H9 (cell line): ENCODE data around the gene MRPL23. TPM values are rescaled to one million over a fixed set of nuclear protein-coding genes. Genes with fewer than 3 reads are reported as not detected.

Experiments used
- DNase-seq: peaks from one replicate; pipeline ENCODE4 v3.0.0-alpha.2; 2017
- H2AFZ ChIP-seq: one replicate; pipeline ENCODE4 v1.6.1; 2013; ENCODE audit warnings: mild to moderate bottlenecking, low read length, control low read depth, moderate library complexity
- H2AK5ac ChIP-seq: 2 replicates; pipeline ENCODE4 v1.6.1; 2013; ENCODE audit warnings: low read length, control low read depth, mixed read lengths; ENCODE audit not compliant: insufficient read length
- H2BK120ac ChIP-seq: one replicate; pipeline ENCODE4 v1.6.1; 2013; ENCODE audit warnings: low read depth, mild to moderate bottlenecking, low read length, control low read depth, inconsistent platforms; ENCODE audit not compliant: poor library complexity, severe bottlenecking
- H2BK12ac ChIP-seq: 2 replicates; pipeline ENCODE4 v1.6.1; 2013; ENCODE audit warnings: low read length, control low read depth, mixed read lengths, low read depth; ENCODE audit not compliant: insufficient read length
- H2BK15ac ChIP-seq: 2 replicates; pipeline ENCODE4 v1.6.1; 2013; ENCODE audit warnings: low read depth, low read length, control low read depth
- H2BK20ac ChIP-seq: one replicate; pipeline ENCODE4 v1.6.1; 2013; ENCODE audit warnings: low read depth, mild to moderate bottlenecking, low read length, control low read depth, inconsistent platforms; ENCODE audit not compliant: poor library complexity, severe bottlenecking
- H2BK5ac ChIP-seq: 2 replicates; pipeline ENCODE4 v1.6.1; 2013; ENCODE audit warnings: low read length, control low read depth, mixed read lengths; ENCODE audit not compliant: insufficient read length
- H3K14ac ChIP-seq: 2 replicates; pipeline ENCODE4 v1.6.1; 2013; ENCODE audit warnings: low read length, control low read depth; ENCODE audit not compliant: insufficient read depth
- H3K18ac ChIP-seq: 2 replicates; pipeline ENCODE4 v1.6.1; 2013; ENCODE audit warnings: low read depth, mild to moderate bottlenecking, mixed read lengths, low read length, control low read depth; ENCODE audit not compliant: insufficient read length
- H3K23ac ChIP-seq: 2 replicates; pipeline ENCODE4 v1.6.1; 2013; ENCODE audit warnings: low read length, control low read depth, mixed read lengths, low read depth; ENCODE audit not compliant: insufficient read length
- H3K23me2 ChIP-seq: 2 replicates; pipeline ENCODE4 v1.6.1; 2013; ENCODE audit warnings: low read depth, mild to moderate bottlenecking, mixed read lengths, low read length, control low read depth; ENCODE audit not compliant: insufficient read length, poor library complexity, severe bottlenecking
- H3K27ac ChIP-seq: 2 replicates; pipeline ENCODE4 v1.5.1; 2013; ENCODE audit warnings: low read length, control low read depth, mixed read lengths, low read depth; ENCODE audit not compliant: insufficient read length
- H3K27me3 ChIP-seq: 2 replicates; pipeline ENCODE4 v1.6.1; 2013; ENCODE audit warnings: low read length, control low read depth, inconsistent platforms; ENCODE audit not compliant: insufficient read depth
- H3K4ac ChIP-seq: 2 replicates; pipeline ENCODE4 v1.6.1; 2013; ENCODE audit warnings: low read depth, mild to moderate bottlenecking, control low read depth, inconsistent platforms, low read length, moderate library complexity
- H3K4me1 ChIP-seq: 2 replicates; pipeline ENCODE4 v1.6.1; 2013; ENCODE audit warnings: low read length, control low read depth, inconsistent platforms; ENCODE audit not compliant: insufficient read depth
- H3K4me2 ChIP-seq: 2 replicates; pipeline ENCODE4 v1.6.1; 2013; ENCODE audit warnings: low read length, control low read depth, mixed read lengths; ENCODE audit not compliant: insufficient read length, insufficient read depth
- H3K56ac ChIP-seq: 2 replicates; pipeline ENCODE4 v1.6.1; 2013; ENCODE audit warnings: low read depth, mild to moderate bottlenecking, mixed read lengths, low read length, control low read depth; ENCODE audit not compliant: insufficient read length
- H3K79me1 ChIP-seq: 2 replicates; pipeline ENCODE4 v1.6.1; 2013; ENCODE audit warnings: low read depth, mild to moderate bottlenecking, moderate library complexity, low read length, control low read depth, inconsistent platforms; ENCODE audit not compliant: insufficient read depth, poor library complexity, severe bottlenecking
- H3K79me2 ChIP-seq: 2 replicates; pipeline ENCODE4 v1.6.1; 2013; ENCODE audit warnings: low read length, control low read depth, inconsistent platforms; ENCODE audit not compliant: insufficient read depth
- H3K9ac ChIP-seq: 2 replicates; pipeline ENCODE4 v1.6.1; 2013; ENCODE audit warnings: low read length, control low read depth, mixed read lengths; ENCODE audit not compliant: insufficient read length; ENCODE audit errors: extremely low read depth
- H3K9me3 ChIP-seq: one replicate; pipeline ENCODE4 v1.6.1; 2013; ENCODE audit warnings: low read depth, low read length, inconsistent platforms; ENCODE audit not compliant: control insufficient read depth
- H3T11ph ChIP-seq: one replicate; pipeline ENCODE4 v1.6.1; 2013; ENCODE audit warnings: mild to moderate bottlenecking, low read length, control low read depth, inconsistent platforms
- H4K20me1 ChIP-seq: one replicate; pipeline ENCODE4 v1.6.1; 2013; ENCODE audit not compliant: control insufficient read depth, insufficient read length, insufficient read depth
- H4K5ac ChIP-seq: 2 replicates; pipeline ENCODE4 v1.6.1; 2013; ENCODE audit warnings: low read depth, mild to moderate bottlenecking, mixed read lengths, low read length, control low read depth; ENCODE audit not compliant: insufficient read length
- H4K8ac ChIP-seq: replicated peaks from 2 replicates; pipeline ENCODE4 v1.6.1; 2013; ENCODE audit warnings: low read length, control low read depth, mixed read lengths, low read depth; ENCODE audit not compliant: insufficient read length
- H4K91ac ChIP-seq: 2 replicates; pipeline ENCODE4 v1.6.1; 2013; ENCODE audit warnings: low read depth, mild to moderate bottlenecking, moderate library complexity, mixed read lengths, low read length, control low read depth; ENCODE audit not compliant: insufficient read length
- H3K27ac Mint-ChIP-seq, 3 experiments: 2 replicates in 2 of 3; 3 replicates in 1 of 3; pipeline ENCODE4 v1.8.0; 2020 to 2021; ENCODE audit warnings: mixed read lengths in 3 of 3, mild to moderate bottlenecking in 1 of 3, moderate library complexity in 1 of 3
- H3K27me3 Mint-ChIP-seq: 2 replicates; pipeline ENCODE4 v1.8.0; 2021; ENCODE audit warnings: low read depth, mild to moderate bottlenecking, moderate library complexity, mixed read lengths
- H3K36me3 Mint-ChIP-seq, 3 experiments: 2 replicates in 2 of 3; 3 replicates in 1 of 3; pipeline ENCODE4 v1.8.0; 2020 to 2021; ENCODE audit warnings: low read depth in 3 of 3, mixed read lengths in 3 of 3; ENCODE audit not compliant: insufficient read depth in 1 of 3
- H3K4me1 Mint-ChIP-seq, 2 experiments: 2 replicates each; pipeline ENCODE4 v1.8.0; 2020; ENCODE audit warnings: mixed read lengths in 2 of 2
- H3K4me3 Mint-ChIP-seq, 2 experiments: 2 replicates in 1 of 2; 3 replicates in 1 of 2; pipeline ENCODE4 v1.8.0; 2020 to 2021; ENCODE audit warnings: mild to moderate bottlenecking in 2 of 2, mixed read lengths in 2 of 2, moderate library complexity in 1 of 2
- H3K9me3 Mint-ChIP-seq, 2 experiments: 2 replicates in 1 of 2; 3 replicates in 1 of 2; pipeline ENCODE4 v1.8.0; 2020; ENCODE audit warnings: mild to moderate bottlenecking in 2 of 2, mixed read lengths in 2 of 2, moderate library complexity in 1 of 2
- WGBS: extraction: QIAGEN DNeasy Blood & Tissue Kit; methylation state at CpG from one replicate; pipeline ENCODE4 v1.1.7; 2013; ENCODE audit warnings: missing lambda C conversion rate, low lambda C conversion rate, mixed read lengths; ENCODE audit not compliant: insufficient read length; ENCODE audit errors: extremely low coverage; 5-methylcytosine and 5-hydroxymethylcytosine counted together
- total RNA-seq: library from RNA; stranded (reverse); gene quantifications from 2 replicates; pipeline ENCODE4 v1.2.1, GENCODE V29; 2021
- TF ChIP-seq, protein P1 (sequence below): fragments of 200-600 bp; sonication (generic); conservative IDR thresholded peaks from 3 replicates; pipeline ENCODE4 v1.8.0; 2021; ENCODE audit warnings: antibody characterized with exemption, mild to moderate bottlenecking

The MRPL23 gene
- total RNA-seq, 1 experiment from 2014 or later = 67.3 TPM

DNA sequence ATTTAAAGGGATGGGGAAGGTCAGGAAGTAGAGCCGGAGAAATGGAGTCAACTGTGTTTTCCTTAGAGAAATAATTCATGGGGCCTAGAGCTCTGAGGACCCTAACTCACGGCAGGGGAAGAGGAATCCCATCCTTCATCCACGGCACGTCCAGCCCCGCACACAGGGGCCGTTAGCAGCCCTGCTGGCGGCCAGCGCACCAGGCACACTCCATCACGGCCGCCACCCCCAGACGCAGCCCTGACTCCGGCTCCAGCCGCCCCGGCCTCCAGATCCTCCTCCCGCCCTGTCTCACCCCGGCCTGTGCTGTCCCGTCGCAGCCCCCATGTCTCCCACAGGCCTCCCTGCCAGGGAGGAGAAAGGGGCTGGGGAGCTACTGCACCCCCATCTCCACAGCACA, 11.2 kb downstream of the MRPL23 start:
- H4K91ac ChIP-seq = no peak overlapping the region
- no peak overlapping the region for H3K23ac ChIP-seq
- H3K4me1 Mint-ChIP-seq = no peaks in the 10 kb centered on the region
- DNase-seq = no peak
- H3K9me3 ChIP-seq = no peaks in the 10 kb centered on the region
- no peak overlapping the region for H3K4ac ChIP-seq
- H3K79me1 ChIP-seq = no peaks in the 10 kb centered on the region
- no peak overlapping the region for H2BK20ac ChIP-seq
- H3K4me1 ChIP-seq = no peaks in the 10 kb centered on the region
- H3T11ph ChIP-seq = no peak overlapping the region
- H2BK120ac ChIP-seq = no peak overlapping the region
- no peak overlapping the region for H2BK12ac ChIP-seq
- H2AK5ac ChIP-seq = no peak overlapping the region
- no peak overlapping the region for H3K14ac ChIP-seq
- H3K27ac ChIP-seq = no peak overlapping the region
- H3K23me2 ChIP-seq = no peaks in the 10 kb centered on the region
- WGBS = no CpG with 5 or more reads among the region's 18 CpGs
- no peak overlapping the region for H2AFZ ChIP-seq
- no peak overlapping the region for H4K8ac ChIP-seq
- H3K79me2 ChIP-seq = no peaks in the 10 kb centered on the region
- H2BK15ac ChIP-seq = no peak overlapping the region
- no peaks in the 10 kb centered on the region for H3K27me3 ChIP-seq
- H3K4me2 ChIP-seq = no peak overlapping the region
- H3K56ac ChIP-seq = no peak overlapping the region
- H4K5ac ChIP-seq = no peak overlapping the region
- H3K9me3 Mint-ChIP-seq = no peaks in the 10 kb centered on the region
- no peaks in the 10 kb centered on the region for H3K36me3 Mint-ChIP-seq
- TF ChIP-seq, protein P1, sequence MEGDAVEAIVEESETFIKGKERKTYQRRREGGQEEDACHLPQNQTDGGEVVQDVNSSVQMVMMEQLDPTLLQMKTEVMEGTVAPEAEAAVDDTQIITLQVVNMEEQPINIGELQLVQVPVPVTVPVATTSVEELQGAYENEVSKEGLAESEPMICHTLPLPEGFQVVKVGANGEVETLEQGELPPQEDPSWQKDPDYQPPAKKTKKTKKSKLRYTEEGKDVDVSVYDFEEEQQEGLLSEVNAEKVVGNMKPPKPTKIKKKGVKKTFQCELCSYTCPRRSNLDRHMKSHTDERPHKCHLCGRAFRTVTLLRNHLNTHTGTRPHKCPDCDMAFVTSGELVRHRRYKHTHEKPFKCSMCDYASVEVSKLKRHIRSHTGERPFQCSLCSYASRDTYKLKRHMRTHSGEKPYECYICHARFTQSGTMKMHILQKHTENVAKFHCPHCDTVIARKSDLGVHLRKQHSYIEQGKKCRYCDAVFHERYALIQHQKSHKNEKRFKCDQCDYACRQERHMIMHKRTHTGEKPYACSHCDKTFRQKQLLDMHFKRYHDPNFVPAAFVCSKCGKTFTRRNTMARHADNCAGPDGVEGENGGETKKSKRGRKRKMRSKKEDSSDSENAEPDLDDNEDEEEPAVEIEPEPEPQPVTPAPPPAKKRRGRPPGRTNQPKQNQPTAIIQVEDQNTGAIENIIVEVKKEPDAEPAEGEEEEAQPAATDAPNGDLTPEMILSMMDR = no peak
- H3K18ac ChIP-seq = no peak overlapping the region
- no peaks in the 10 kb centered on the region for H3K27me3 Mint-ChIP-seq
- H2BK5ac ChIP-seq = no peak overlapping the region
- H4K20me1 ChIP-seq = no peaks in the 10 kb centered on the region
- H3K4me3 Mint-ChIP-seq = no peak overlapping the region
- H3K27ac Mint-ChIP-seq = no peak overlapping the region
- no peak overlapping the region for H3K9ac ChIP-seq
